HEK293 (cell line): ENCODE data around the gene PARD3.

Source experiments
- CTCF ChIA-PET: fragments of 350-600 bp; formaldehyde crosslinking; extraction: SDS; loops from one replicate; lab custom pipeline; 2021; ENCODE audit warnings: antibody characterized with exemption; lab: Yijun Ruan, JAX
- POLR2A ChIA-PET: fragments of 300-600 bp; formaldehyde crosslinking; extraction: SDS; loops from one replicate; lab custom pipeline; 2020; ENCODE audit warnings: antibody characterized with exemption, inconsistent platforms; lab: Yijun Ruan, JAX
- H3K27ac ChIP-seq: fragments of 200-500 bp; sonication (Bioruptor generic); 2 replicates; pipeline ENCODE4 v1.5.1; 2014; ENCODE audit warnings: low read depth, low read length, control low read depth, inconsistent platforms; ENCODE audit errors: extremely low read depth
- H3K36me3 ChIP-seq, 2 experiments: fragments of 200-500 bp in 1 of 2; sonication (Bioruptor generic) in 1 of 2; 1 replicate in 1 of 2; 2 replicates in 1 of 2; pipeline ENCODE4 v1.5.1; 2014 to 2017; ENCODE audit warnings: inconsistent platforms in 2 of 2, low read length in 2 of 2; ENCODE audit not compliant: control insufficient read depth in 2 of 2, insufficient read depth in 1 of 2
- H3K4me1 ChIP-seq: fragments of 200-500 bp; sonication (Bioruptor generic); 2 replicates; pipeline ENCODE4 v1.5.1; 2014; ENCODE audit warnings: mild to moderate bottlenecking, low read length, inconsistent platforms; ENCODE audit not compliant: control insufficient read depth, insufficient read depth
- H3K4me3 ChIP-seq: 2 replicates; pipeline ENCODE4 v1.5.1; 2011; ENCODE audit warnings: low read depth, mild to moderate bottlenecking, control low read depth, low read length, moderate library complexity
- H3K9me3 ChIP-seq: fragments of 200-500 bp; sonication (Bioruptor generic); 2 replicates; pipeline ENCODE4 v1.5.1; 2014; ENCODE audit warnings: low read depth, low read length, inconsistent platforms; ENCODE audit not compliant: control insufficient read depth, insufficient read depth
- AEBP2 ChIP-seq: fragments of 450-650 bp; formaldehyde crosslinking; IDR thresholded peaks from 2 replicates; pipeline ENCODE4 v1.5.1; 2016; ENCODE audit warnings: missing biosample characterization, missing genetic modification characterization, borderline replicate concordance
- PRDM6 ChIP-seq: fragments of 450-650 bp; formaldehyde crosslinking; IDR thresholded peaks from 2 replicates; pipeline ENCODE4 v1.5.1; 2017; ENCODE audit warnings: missing biosample characterization, missing genetic modification characterization
- SP2 ChIP-seq: fragments of 450-650 bp; formaldehyde crosslinking; IDR thresholded peaks from 2 replicates; pipeline ENCODE4 v1.5.1; 2016; ENCODE audit warnings: missing biosample characterization, missing genetic modification characterization
- TSHZ1 ChIP-seq: fragments of 450-650 bp; formaldehyde crosslinking; IDR thresholded peaks from 2 replicates; pipeline ENCODE4 v1.5.1; 2016; ENCODE audit warnings: missing biosample characterization, missing genetic modification characterization, borderline replicate concordance
- YY1 ChIP-seq: fragments of 450-650 bp; formaldehyde crosslinking; IDR thresholded peaks from 2 replicates; pipeline ENCODE4 v1.5.1; 2018; ENCODE audit warnings: missing biosample characterization, missing genetic modification characterization
- ZBTB1 ChIP-seq: fragments of 450-650 bp; formaldehyde crosslinking; IDR thresholded peaks from 2 replicates; pipeline ENCODE4 v1.5.1; 2016; ENCODE audit warnings: missing biosample characterization, missing genetic modification characterization
- ZBTB21 ChIP-seq: fragments of 450-650 bp; formaldehyde crosslinking; IDR thresholded peaks from 2 replicates; pipeline ENCODE4 v1.5.1; 2017; ENCODE audit warnings: missing biosample characterization, missing genetic modification characterization
- ZNF138 ChIP-seq: fragments of 450-650 bp; formaldehyde crosslinking; IDR thresholded peaks from 2 replicates; pipeline ENCODE4 v1.5.1; 2016; ENCODE audit warnings: missing biosample characterization, missing genetic modification characterization, borderline replicate concordance
- ZNF140 ChIP-seq: fragments of 450-650 bp; formaldehyde crosslinking; IDR thresholded peaks from 2 replicates; pipeline ENCODE4 v1.5.1; 2016; ENCODE audit warnings: missing biosample characterization, missing genetic modification characterization
- ZNF146 ChIP-seq: fragments of 450-650 bp; formaldehyde crosslinking; IDR thresholded peaks from 2 replicates; pipeline ENCODE4 v1.5.1; 2016; ENCODE audit warnings: missing biosample characterization, missing genetic modification characterization
- ZNF174 ChIP-seq: fragments of 450-650 bp; formaldehyde crosslinking; IDR thresholded peaks from 2 replicates; pipeline ENCODE4 v1.5.0; 2017; ENCODE audit warnings: missing biosample characterization, mild to moderate bottlenecking, missing genetic modification characterization
- ZNF202 ChIP-seq: fragments of 450-650 bp; formaldehyde crosslinking; IDR thresholded peaks from 2 replicates; pipeline ENCODE4 v1.5.1; 2016; ENCODE audit warnings: missing biosample characterization, missing genetic modification characterization, borderline replicate concordance
- ZNF239 ChIP-seq: fragments of 450-650 bp; formaldehyde crosslinking; IDR thresholded peaks from 2 replicates; pipeline ENCODE4 v1.5.1; 2016; ENCODE audit warnings: missing biosample characterization, missing genetic modification characterization
- ZNF302 ChIP-seq: fragments of 450-650 bp; formaldehyde crosslinking; IDR thresholded peaks from 2 replicates; pipeline ENCODE4 v1.5.1; 2016; ENCODE audit warnings: missing biosample characterization, missing genetic modification characterization, low read depth
- ZNF449 ChIP-seq: fragments of 450-650 bp; formaldehyde crosslinking; IDR thresholded peaks from 2 replicates; pipeline ENCODE4 v1.5.1; 2017; ENCODE audit warnings: missing biosample characterization, mild to moderate bottlenecking, missing genetic modification characterization, moderate library complexity
- ZNF473 ChIP-seq: fragments of 450-650 bp; formaldehyde crosslinking; IDR thresholded peaks from 2 replicates; pipeline ENCODE4 v1.5.1; 2017; ENCODE audit warnings: missing biosample characterization, missing genetic modification characterization
- ZNF488 ChIP-seq: fragments of 450-650 bp; formaldehyde crosslinking; IDR thresholded peaks from 2 replicates; pipeline ENCODE4 v1.5.1; 2016; ENCODE audit warnings: missing biosample characterization, missing genetic modification characterization
- ZNF530 ChIP-seq: fragments of 450-650 bp; formaldehyde crosslinking; IDR thresholded peaks from 2 replicates; pipeline ENCODE4 v1.5.1; 2016; ENCODE audit warnings: low read depth, missing biosample characterization, missing genetic modification characterization
- ZNF571 ChIP-seq: fragments of 450-650 bp; formaldehyde crosslinking; IDR thresholded peaks from 2 replicates; pipeline ENCODE4 v1.5.0; 2017; ENCODE audit warnings: missing biosample characterization, missing genetic modification characterization
- ZNF701 ChIP-seq: fragments of 450-650 bp; formaldehyde crosslinking; IDR thresholded peaks from 2 replicates; pipeline ENCODE4 v1.5.1; 2016; ENCODE audit warnings: missing biosample characterization, missing genetic modification characterization
- ZNF707 ChIP-seq: fragments of 450-650 bp; formaldehyde crosslinking; IDR thresholded peaks from 2 replicates; pipeline ENCODE4 v1.5.1; 2016; ENCODE audit warnings: missing biosample characterization, missing genetic modification characterization
- ZNF791 ChIP-seq: fragments of 450-650 bp; formaldehyde crosslinking; IDR thresholded peaks from 2 replicates; pipeline ENCODE4 v1.5.1; 2016; ENCODE audit warnings: missing biosample characterization, missing genetic modification characterization
- ZSCAN18 ChIP-seq: fragments of 450-650 bp; formaldehyde crosslinking; IDR thresholded peaks from 2 replicates; pipeline ENCODE4 v1.5.1; 2016; ENCODE audit warnings: missing biosample characterization, missing genetic modification characterization
- ZSCAN23 ChIP-seq: fragments of 450-650 bp; formaldehyde crosslinking; IDR thresholded peaks from 2 replicates; pipeline ENCODE4 v1.5.1; 2016; ENCODE audit warnings: missing biosample characterization, missing genetic modification characterization
- ZXDB ChIP-seq: fragments of 450-650 bp; formaldehyde crosslinking; IDR thresholded peaks from 2 replicates; pipeline ENCODE4 v1.5.1; 2016; ENCODE audit warnings: missing biosample characterization, missing genetic modification characterization

Gene PARD3

GRCh38 chr10:34408956-34409355 lies 406.1 kb downstream of the PARD3 start (continued):
- TF ChIP-seq ZNF449 (tag by site-specific recombination) (no peak), ZNF174 (tag by site-specific recombination) (no peak), ZNF707 (no peak), SP2 (no peak), ZNF701 (tag by site-specific recombination) (no peak), YY1 (tag by site-specific recombination) (no peak), ZBTB21 (tag by site-specific recombination) (no peak), ZNF239 (tag by site-specific recombination) (no peak)

GRCh38 chr10:34408381-34408780 lies 406.7 kb downstream of the PARD3 start:
- TF ChIP-seq ZXDB (tag by site-specific recombination) (no peak), ZNF473 (no peak), ZNF138 (tag by site-specific recombination) (no peak), ZBTB1 (tag by site-specific recombination) (no peak), ZNF530 (tag by site-specific recombination) (no peak), ZNF202 (tag by site-specific recombination) (no peak), ZNF140 (tag by site-specific recombination) (no peak), ZNF571 (tag by site-specific recombination) (no peak), YY1 (tag by site-specific recombination) (no peak), ZNF488 (tag by site-specific recombination) (no peak), ZNF302 (tag by site-specific recombination) (no peak)
- TF ChIP-seq, all 188 proteins: peak for 0
- Histone ChIP-seq H3K4me3 (no peak overlapping the region), H3K4me1 (peaks cover 15% of the 10 kb centered on the region), H3K9me3 (no peaks in the 10 kb centered on the region), H3K36me3 (no peaks in the 10 kb centered on the region), H3K27ac (no peak overlapping the region)
- POLR2A ChIA-PET = no interaction called here
- CTCF ChIA-PET = no interaction called here

GRCh38 chr10:34407324-34407805 lies 407.7 kb downstream of the PARD3 start:
- peaks cover 16% of the 10 kb centered on the region for H3K4me1 ChIP-seq
- no peak overlapping the region for H3K4me3 ChIP-seq
- no peak overlapping the region for H3K27ac ChIP-seq
- no peaks in the 10 kb centered on the region for H3K36me3 ChIP-seq
- POLR2A ChIA-PET = no interaction called here
- CTCF ChIA-PET = no interaction called here
- H3K9me3 ChIP-seq = no peaks in the 10 kb centered on the region
- TF ChIP-seq ZNF791 (tag by site-specific recombination) (no peak), ZSCAN18 (tag by site-specific recombination) (no peak), AEBP2 (tag by site-specific recombination) (no peak), TSHZ1 (tag by site-specific recombination) (no peak), ZNF146 (tag by site-specific recombination) (no peak), ZSCAN23 (tag by site-specific recombination) (no peak), PRDM6 (tag by site-specific recombination) (no peak)
